ENCODE measurements around the gene HOPX.

The HOPX gene

GRCh38 chr4:56648021-56648823 is 32.9 kb downstream of the HOPX start:
- no peak for TF ChIP-seq CTCF (IDR thresholded peaks at IDR 0.05; ENCODE audit: control insufficient read depth, insufficient read depth, low read depth, low read length, missing control alignments)
- DNase-seq (ENCODE audit: low read depth): no peak

GRCh38 chr4:56646341-56646740 is 34.8 kb downstream of the HOPX start:
- no peak overlapping the region for H3K4me3 ChIP-seq (ENCODE audit: control insufficient read depth, low read depth, low read length)
- no peak for DNase-seq (ENCODE audit: low read depth)

More at GRCh38 chr4:56648021-56648823, 32.9 kb downstream of the HOPX start:
- no peak overlapping the region for H3K4me3 ChIP-seq (ENCODE audit: control insufficient read depth, low read depth, low read length)

GRCh38 chr4:56643596-56643995 is 37.5 kb downstream of the HOPX start:
- no peak for DNase-seq (ENCODE audit: low read depth)
- no peak for TF ChIP-seq CTCF (IDR thresholded peaks at IDR 0.05; ENCODE audit: control insufficient read depth, insufficient read depth, low read depth, low read length, missing control alignments)

More at GRCh38 chr4:56646341-56646740, 34.8 kb downstream of the HOPX start:
- no peak for TF ChIP-seq CTCF (IDR thresholded peaks at IDR 0.05; ENCODE audit: control insufficient read depth, insufficient read depth, low read depth, low read length, missing control alignments)

GRCh38 chr4:56641494-56642051 is 39.5 kb downstream of the HOPX start:
- peak; percentile 9 for TF ChIP-seq CTCF (IDR thresholded peaks at IDR 0.05; ENCODE audit: control insufficient read depth, insufficient read depth, low read depth, low read length, missing control alignments)

More at GRCh38 chr4:56643596-56643995, 37.5 kb downstream of the HOPX start:
- no peak overlapping the region for H3K4me3 ChIP-seq (ENCODE audit: control insufficient read depth, low read depth, low read length)

GRCh38 chr4:56640621-56641493 is 40.2 kb downstream of the HOPX start:
- H3K4me3 ChIP-seq (ENCODE audit: control insufficient read depth, low read depth, low read length): no peak overlapping the region
- TF ChIP-seq CTCF (IDR thresholded peaks at IDR 0.05; ENCODE audit: control insufficient read depth, insufficient read depth, low read depth, low read length, missing control alignments): no peak
- DNase-seq (ENCODE audit: low read depth): no peak

More at GRCh38 chr4:56641494-56642051, 39.5 kb downstream of the HOPX start:
- DNase-seq (ENCODE audit: low read depth): peak; percentile 77
- no peak overlapping the region for H3K4me3 ChIP-seq (ENCODE audit: control insufficient read depth, low read depth, low read length)

- no peak overlapping the region for H3K4me3 ChIP-seq (ENCODE audit: control insufficient read depth, low read depth, low read length)
- TF ChIP-seq CTCF (IDR thresholded peaks at IDR 0.05; ENCODE audit: control insufficient read depth, insufficient read depth, low read depth, low read length, missing control alignments): no peak
- no peak for DNase-seq (ENCODE audit: low read depth)
These were observed 43.3 kb downstream of the HOPX start for GRCh38 chr4:56637791-56638190.

All from AG09309 (cell line).